ENCODE measurements around the gene CISD2.

DNA sequence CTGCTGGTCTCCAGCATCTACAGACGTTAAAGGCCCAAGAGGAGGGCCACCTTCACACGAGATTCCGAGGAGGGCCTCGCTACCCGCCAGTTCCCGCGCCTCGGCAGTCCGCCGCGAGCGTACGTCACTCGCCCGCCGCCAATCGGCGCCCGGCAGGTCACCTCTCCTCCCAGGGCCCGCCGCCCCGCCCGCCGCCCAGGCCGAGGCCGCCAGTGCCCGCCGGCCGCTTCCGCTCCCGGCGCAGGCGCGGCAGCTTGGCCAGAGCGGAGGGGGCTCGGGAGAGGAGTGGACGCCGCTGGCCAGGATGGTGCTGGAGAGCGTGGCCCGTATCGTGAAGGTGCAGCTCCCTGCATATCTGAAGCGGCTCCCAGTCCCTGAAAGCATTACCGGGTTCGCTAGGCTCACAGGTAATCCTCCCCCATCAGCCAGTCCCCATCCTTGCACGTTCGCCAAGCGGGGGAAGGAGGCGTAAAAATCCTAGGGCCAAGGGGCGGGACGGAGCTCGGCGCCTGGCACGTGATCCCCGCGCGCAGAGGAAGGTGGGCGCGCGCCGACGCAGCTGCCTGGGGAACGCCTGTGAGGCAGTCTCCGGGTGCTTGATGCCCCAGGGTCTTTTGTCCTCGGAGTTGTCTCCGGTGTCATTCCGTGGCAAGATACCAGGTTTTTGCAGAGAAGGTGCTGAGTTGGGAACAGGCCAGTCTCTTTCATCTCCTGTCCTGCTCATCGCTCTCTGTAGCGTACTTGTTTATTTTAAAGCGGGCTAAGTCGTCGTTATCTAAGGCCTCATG lies at the start of gene CISD2:
- TF ChIP-seq CTCF (IDR thresholded peaks at IDR 0.05) (no peak), NR3C1 (IDR thresholded peaks at IDR 0.05) (no peak), RAD21 (conservative IDR thresholded peaks at IDR 0.05 in 1 of 2, IDR thresholded peaks at IDR 0.05 in 1 of 2) (no peak), POLR2A (IDR thresholded peaks at IDR 0.05; ENCODE audit: low read length) (peak; percentile 79), SMC3 (IDR thresholded peaks at IDR 0.05) (no peak), REST (IDR thresholded peaks at IDR 0.05) (0 out of 2 replicates have a peak, but pooled peaks have one; percentile 32), MYC (IDR thresholded peaks at IDR 0.05; ENCODE audit: borderline replicate concordance, low read length) (no peak)

All from A549 (cell line).